Adrenal gland (tissue), 12 donors: ENCODE data around the gene MTX3. TPM values are rescaled to one million over a fixed set of nuclear protein-coding genes. Genes with fewer than 3 reads are reported as not detected.
A peak's percentile ranks its signal among the peaks of the same experiment; 100 is the strongest.

Experiments
- DNase-seq, 7 donors: peaks; one replicate each; pipeline ENCODE4 v3.0.0-alpha.2; 2019 to 2020
- H3K27ac ChIP-seq, 5 donors: fragments of 200-600 bp; sonication (generic) in 4 of 5; 1 replicate in 3 of 5; 2 replicates in 2 of 5; pipeline versions ENCODE4 v1.5.1 to v1.8.0; 2016 to 2020; ENCODE audit warnings: mild to moderate bottlenecking in 1 of 5
- H3K27me3 ChIP-seq: fragments of 200-600 bp; 2 replicates; pipeline ENCODE4 v1.8.0; 2021
- H3K36me3 ChIP-seq, 2 donors: fragments of 200-600 bp; replicated peaks in 1 of 2; 1 replicate in 1 of 2; 2 replicates in 1 of 2; pipeline versions ENCODE4 v1.5.1 to v1.8.0; 2018 to 2022
- H3K4me1 ChIP-seq, 2 donors: fragments of 200-600 bp; replicated peaks in 1 of 2; 1 replicate in 1 of 2; 2 replicates in 1 of 2; pipeline versions ENCODE4 v1.5.1 to v1.8.0; 2018 to 2021
- H3K4me3 ChIP-seq, 4 donors: fragments of 200-600 bp; sonication (generic) in 3 of 4; one replicate each; pipeline ENCODE4 v1.5.1; 2016 to 2018
- H3K9me3 ChIP-seq, 3 donors: fragments of 200-600 bp; sonication (generic) in 1 of 3; replicated peaks in 1 of 3; 1 replicate in 2 of 3; 2 replicates in 1 of 3; pipeline versions ENCODE4 v1.5.1 to v1.8.0; 2016 to 2021
- CTCF ChIP-seq, 6 experiments: fragments of 450-650 bp in 4 of 6; fragments of 200-600 bp in 2 of 6; sonication (generic) in 1 of 6; IDR thresholded peaks; 1 replicate in 5 of 6; 2 replicates in 1 of 6; pipeline versions ENCODE4 v1.5.1 to v1.8.0; 2016 to 2021; ENCODE audit warnings: antibody characterized with exemption in 6 of 6, mild to moderate bottlenecking in 2 of 6, moderate library complexity in 1 of 6
- POLR2A ChIP-seq, 2 donors: fragments of 450-650 bp; IDR thresholded peaks; one replicate each; pipeline ENCODE4 v1.6.1; 2017; ENCODE audit warnings: antibody characterized with exemption in 2 of 2, mild to moderate bottlenecking in 2 of 2, moderate library complexity in 1 of 2
- WGBS, 4 donors: extraction: QIAGEN DNeasy Blood & Tissue Kit in 2 of 4; methylation state at CpG; one replicate each; pipeline versions ENCODE4 v1.1.5 to v1.1.7; 2013 to 2017; 5-methylcytosine and 5-hydroxymethylcytosine counted together
- intact Hi-C, 2 donors: fragments of 100-400 bp; cut with DNase I; formaldehyde crosslinking; loops; one replicate each; pipeline versions ENCODE4 v1.14.1 to v1.15.0; 2022 to 2023
- polyA plus RNA-seq, 3 donors: library from polyadenylated mRNA; stranded (reverse); fragments of 200-250 nt in 2 of 3; fragments of 350-450 nt in 1 of 3; fragmentation: Illumina TruSeq in 1 of 3; extraction: RNeasy Lipid Tissue Mini Kit (QIAGEN cat#74804) in 1 of 3; gene quantifications; one replicate each; pipeline ENCODE4 v1.2.3, GENCODE V29; 2013 to 2014
- total RNA-seq, 9 donors: library from RNA; depleted of rRNA in 4 of 9; stranded (reverse); fragments of >200 nt in 4 of 9; fragments of 120-200 nt in 1 of 9; fragmentation: NEBNext Ultra II Directional in 1 of 9; extraction: Animal tissue kit (Norgen Biotek cat#: 25700) in 1 of 9; gene quantifications; one replicate each; pipeline versions ENCODE4 v1.1.0 to v1.2.4, GENCODE V29; 2013 to 2023
- donor health status: healthy with polysubstance abuse.
- donor health status: Bipolar disorder and iron deficiency.
- donor health status: DM: yes; HTN: yes; CAD: no.
- donor health status: DM: no; HTN: no; CAD: no.
- donor health status: DM: no; HTN: no; CAD: no.
- donor health status: DM: yes; HTN: yes; CAD: no.

Gene MTX3
- total and polyA plus RNA-seq, 12 donors: 6.7 to 32.7 (median 18.8) TPM

GRCh38 chr5:79936646-79937216 is 54.3 kb downstream of the MTX3 start:
- peaks cover 9 to 18% of the 10 kb centered on the region in 2 donors for H3K4me1 ChIP-seq
- no peak overlapping the region for H3K4me3 ChIP-seq
- no peaks in the 10 kb centered on the region for H3K9me3 ChIP-seq
- no peak for DNase-seq
- no peaks in the 10 kb centered on the region for H3K27me3 ChIP-seq
- H3K27ac ChIP-seq: peak overlapping the region in 1 of 5 donors; percentile 14
- H3K36me3 ChIP-seq: no peaks in the 10 kb centered on the region
- WGBS, 4 donors: 79 to 86% (median 82%) methylated on average over 3 of the region's 3 CpGs
- intact Hi-C loops: no loop called here
- no peak for TF ChIP-seq POLR2A (IDR thresholded peaks at IDR 0.05)
- no peak for TF ChIP-seq CTCF (IDR thresholded peaks at IDR 0.05)

- TF ChIP-seq POLR2A (IDR thresholded peaks at IDR 0.05): peak in 1 of 2 donors; percentile 30
- TF ChIP-seq CTCF (IDR thresholded peaks at IDR 0.05): no peak
- Histone ChIP-seq H3K4me3 (no peak overlapping the region), H3K9me3 (no peaks in the 10 kb centered on the region), H3K27me3 (no peaks in the 10 kb centered on the region), H3K4me1 (peaks cover 9 to 18% of the 10 kb centered on the region in 2 donors), H3K36me3 (no peaks in the 10 kb centered on the region), H3K27ac (peak overlapping the region in 4 of 5 donors; percentile 14 to 56 (median 54))
- WGBS, 4 donors: 35 to 37% (median 37%) methylated on average over 4 of the region's 4 CpGs
- DNase-seq: peak; percentile 31 to 71 (median 63)
- intact Hi-C loops: no loop called here
Measured at GRCh38 chr5:79936002-79936645, 54.9 kb downstream of the MTX3 start.

GRCh38 chr5:79934681-79935080 is 56.4 kb downstream of the MTX3 start:
- intact Hi-C loops: no loop called here
- H3K4me1 ChIP-seq: peaks cover 9 to 18% of the 10 kb centered on the region in 2 donors
- no peaks in the 10 kb centered on the region for H3K36me3 ChIP-seq
- WGBS, 4 donors: 96 to 98% (median 97%) methylated on average over 3 of the region's 3 CpGs
- no peak overlapping the region for H3K27ac ChIP-seq
- TF ChIP-seq CTCF (IDR thresholded peaks at IDR 0.05) (no peak), POLR2A (IDR thresholded peaks at IDR 0.05) (no peak)
- DNase-seq: no peak
- no peaks in the 10 kb centered on the region for H3K27me3 ChIP-seq
- H3K4me3 ChIP-seq: no peak overlapping the region
- H3K9me3 ChIP-seq: no peaks in the 10 kb centered on the region

- WGBS, 4 donors: 87 to 95% (median 88%) methylated on average over 9 to 10 of the region's 10 CpGs
- TF ChIP-seq POLR2A (IDR thresholded peaks at IDR 0.05) (no peak), CTCF (IDR thresholded peaks at IDR 0.05) (no peak)
- intact Hi-C loops: no loop called here
Measured at GRCh38 chr5:79932510-79933504, 58.3 kb downstream of the MTX3 start.

More at GRCh38 chr5:79932510-79933504, 58.3 kb downstream of the MTX3 start:
- Histone ChIP-seq H3K9me3 (no peaks in the 10 kb centered on the region), H3K4me1 (peaks cover 9 to 18% of the 10 kb centered on the region in 2 donors), H3K4me3 (no peak overlapping the region), H3K27me3 (no peaks in the 10 kb centered on the region), H3K27ac (no peak overlapping the region), H3K36me3 (no peaks in the 10 kb centered on the region)
- DNase-seq: no peak
